Caco-2 (cell line): ENCODE results near the gene TSC22D4. TPM values are rescaled to one million over a fixed set of nuclear protein-coding genes. Genes with fewer than 3 reads are reported as not detected.
A peak's percentile ranks its signal among the peaks of the same experiment; 100 is the strongest.

Experiments
- BruUV-seq: library from RNA; stranded (reverse); fragments of 400-500 nt; replicated peaks from 2 replicates; lab custom pipeline; 2021; lab: Mats Ljungman, UMichigan
- CTCF ChIA-PET: fragments of 300-600 bp; sonication (Branson Sonifier 250); formaldehyde crosslinking; loops from one replicate; lab custom pipeline; 2022; ENCODE audit warnings: antibody characterized with exemption; lab: Charles Lee
- POLR2A ChIA-PET: fragments of 300-600 bp; sonication (Branson Sonifier 250); formaldehyde crosslinking; loops from one replicate; lab custom pipeline; 2022; ENCODE audit warnings: antibody characterized with exemption; lab: Charles Lee
- DNase-seq, 2 experiments: peaks; one replicate each; pipeline versions ENCODE4 v3.0.0 to v3.0.0-alpha.2; 2020 to 2022
- H3K27me3 ChIP-seq: replicated peaks from 2 replicates; pipeline ENCODE4 v1.6.0; 2011; ENCODE audit warnings: low read length; ENCODE audit not compliant: control insufficient read depth, insufficient read depth
- H3K36me3 ChIP-seq: 2 replicates; pipeline ENCODE4 v1.5.1; 2011; ENCODE audit warnings: low read length; ENCODE audit not compliant: control insufficient read depth, insufficient read depth
- H3K4me1 ChIP-seq: fragments of 250-450 bp; sonication (Bioruptor Pico); 2 replicates; pipeline ENCODE4 v1.5.1; 2020; ENCODE audit warnings: mild to moderate bottlenecking
- H3K4me3 ChIP-seq: 2 replicates; pipeline ENCODE4 v1.5.1; 2011; ENCODE audit warnings: low read depth, mild to moderate bottlenecking, control low read depth, low read length
- H3K9me3 ChIP-seq: fragments of 250-450 bp; sonication (Bioruptor Pico); 2 replicates; pipeline ENCODE4 v1.5.1; 2020; ENCODE audit warnings: mild to moderate bottlenecking, moderate library complexity
- H3K27ac Mint-ChIP-seq: one replicate; pipeline ENCODE4 v1.8.0; 2022; ENCODE audit warnings: mixed read lengths; ENCODE audit not compliant: unreplicated experiment
- H3K27me3 Mint-ChIP-seq: one replicate; pipeline ENCODE4 v1.8.0; 2022; ENCODE audit warnings: mixed read lengths; ENCODE audit not compliant: insufficient read depth, unreplicated experiment
- H3K36me3 Mint-ChIP-seq: one replicate; pipeline ENCODE4 v1.8.0; 2022; ENCODE audit warnings: mild to moderate bottlenecking, mixed read lengths; ENCODE audit not compliant: insufficient read depth, unreplicated experiment
- H3K4me1 Mint-ChIP-seq: one replicate; pipeline ENCODE4 v1.8.0; 2022; ENCODE audit warnings: low read depth, mixed read lengths; ENCODE audit not compliant: unreplicated experiment
- H3K4me3 Mint-ChIP-seq: one replicate; pipeline ENCODE4 v1.8.0; 2022; ENCODE audit warnings: mild to moderate bottlenecking, moderate library complexity, mixed read lengths; ENCODE audit not compliant: unreplicated experiment
- H3K9me3 Mint-ChIP-seq: one replicate; pipeline ENCODE4 v1.8.0; 2022; ENCODE audit warnings: mixed read lengths; ENCODE audit not compliant: unreplicated experiment
- intact Hi-C: fragments of 100-400 bp; cut with micrococcal nuclease; formaldehyde crosslinking; loops from one replicate; pipeline ENCODE4 v1.10.0; 2022; ENCODE audit not compliant: unreplicated experiment
- total RNA-seq: library from RNA; stranded (reverse); gene quantifications from 2 replicates; pipeline ENCODE4 v1.2.3, GENCODE V29; 2022
- TF ChIP-seq, protein P1 (sequence below), 2 experiments: fragments of 200-600 bp in 1 of 2; IDR thresholded peaks; 1 replicate in 1 of 2; 2 replicates in 1 of 2; pipeline versions ENCODE4 v1.5.1 to v1.8.0; 2011 to 2022; ENCODE audit warnings: antibody characterized with exemption in 1 of 2, control low read depth in 1 of 2, inconsistent platforms in 1 of 2, low read depth in 1 of 2, low read length in 1 of 2, mild to moderate bottlenecking in 1 of 2, moderate library complexity in 1 of 2; ENCODE audit not compliant: insufficient read depth in 1 of 2, severe bottlenecking in 1 of 2, unreplicated experiment in 1 of 2

The TSC22D4 gene
- total RNA-seq, 1 experiment from 2014 or later, result 27.2 TPM

DNA sequence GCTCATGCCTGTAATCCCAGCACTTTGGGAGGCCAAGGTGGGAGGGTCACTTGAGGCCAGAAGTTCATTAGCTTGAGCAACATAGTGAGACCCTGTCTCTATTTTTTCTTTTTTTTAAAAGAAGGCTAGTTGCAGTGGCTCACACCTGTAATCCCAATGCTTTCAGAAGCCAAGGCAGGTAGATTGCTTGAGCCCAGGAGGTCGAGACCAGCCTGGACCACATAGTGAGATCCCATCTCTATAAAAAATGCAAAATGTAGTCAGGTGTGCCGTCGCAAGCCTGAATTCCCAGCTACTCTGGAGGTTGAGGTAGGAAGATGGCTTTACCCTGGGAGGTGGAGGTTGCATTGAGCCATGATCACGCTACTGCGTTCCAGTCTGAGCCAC is 12.2 kb upstream of the TSC22D4 start:
- intact Hi-C loops, result no loop called here
- no peak overlapping the region for H3K4me3 Mint-ChIP-seq
- H3K27ac Mint-ChIP-seq, result no peak overlapping the region
- H3K9me3 ChIP-seq, result no peaks in the 10 kb centered on the region
- H3K36me3 Mint-ChIP-seq, result peaks cover 10% of the 10 kb centered on the region
- BruUV-seq, result no TSS peak
- CTCF ChIA-PET, result no interaction called here
- no peaks in the 10 kb centered on the region for H3K4me1 ChIP-seq
- no peaks in the 10 kb centered on the region for H3K4me1 Mint-ChIP-seq
- no peaks in the 10 kb centered on the region for H3K27me3 Mint-ChIP-seq
- H3K27me3 ChIP-seq, result no peaks in the 10 kb centered on the region
- H3K36me3 ChIP-seq, result no peaks in the 10 kb centered on the region
- no peak for DNase-seq
- TF ChIP-seq, protein P1, sequence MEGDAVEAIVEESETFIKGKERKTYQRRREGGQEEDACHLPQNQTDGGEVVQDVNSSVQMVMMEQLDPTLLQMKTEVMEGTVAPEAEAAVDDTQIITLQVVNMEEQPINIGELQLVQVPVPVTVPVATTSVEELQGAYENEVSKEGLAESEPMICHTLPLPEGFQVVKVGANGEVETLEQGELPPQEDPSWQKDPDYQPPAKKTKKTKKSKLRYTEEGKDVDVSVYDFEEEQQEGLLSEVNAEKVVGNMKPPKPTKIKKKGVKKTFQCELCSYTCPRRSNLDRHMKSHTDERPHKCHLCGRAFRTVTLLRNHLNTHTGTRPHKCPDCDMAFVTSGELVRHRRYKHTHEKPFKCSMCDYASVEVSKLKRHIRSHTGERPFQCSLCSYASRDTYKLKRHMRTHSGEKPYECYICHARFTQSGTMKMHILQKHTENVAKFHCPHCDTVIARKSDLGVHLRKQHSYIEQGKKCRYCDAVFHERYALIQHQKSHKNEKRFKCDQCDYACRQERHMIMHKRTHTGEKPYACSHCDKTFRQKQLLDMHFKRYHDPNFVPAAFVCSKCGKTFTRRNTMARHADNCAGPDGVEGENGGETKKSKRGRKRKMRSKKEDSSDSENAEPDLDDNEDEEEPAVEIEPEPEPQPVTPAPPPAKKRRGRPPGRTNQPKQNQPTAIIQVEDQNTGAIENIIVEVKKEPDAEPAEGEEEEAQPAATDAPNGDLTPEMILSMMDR (IDR thresholded peaks at IDR 0.05; ENCODE audit: insufficient read depth in 1 of 2, low read depth in 1 of 2, low read length in 1 of 2, severe bottlenecking in 1 of 2, unreplicated experiment in 1 of 2), result no peak
- no peaks in the 10 kb centered on the region for H3K9me3 Mint-ChIP-seq
- POLR2A ChIA-PET, result no interaction called here
- H3K4me3 ChIP-seq, result no peak overlapping the region

DNA sequence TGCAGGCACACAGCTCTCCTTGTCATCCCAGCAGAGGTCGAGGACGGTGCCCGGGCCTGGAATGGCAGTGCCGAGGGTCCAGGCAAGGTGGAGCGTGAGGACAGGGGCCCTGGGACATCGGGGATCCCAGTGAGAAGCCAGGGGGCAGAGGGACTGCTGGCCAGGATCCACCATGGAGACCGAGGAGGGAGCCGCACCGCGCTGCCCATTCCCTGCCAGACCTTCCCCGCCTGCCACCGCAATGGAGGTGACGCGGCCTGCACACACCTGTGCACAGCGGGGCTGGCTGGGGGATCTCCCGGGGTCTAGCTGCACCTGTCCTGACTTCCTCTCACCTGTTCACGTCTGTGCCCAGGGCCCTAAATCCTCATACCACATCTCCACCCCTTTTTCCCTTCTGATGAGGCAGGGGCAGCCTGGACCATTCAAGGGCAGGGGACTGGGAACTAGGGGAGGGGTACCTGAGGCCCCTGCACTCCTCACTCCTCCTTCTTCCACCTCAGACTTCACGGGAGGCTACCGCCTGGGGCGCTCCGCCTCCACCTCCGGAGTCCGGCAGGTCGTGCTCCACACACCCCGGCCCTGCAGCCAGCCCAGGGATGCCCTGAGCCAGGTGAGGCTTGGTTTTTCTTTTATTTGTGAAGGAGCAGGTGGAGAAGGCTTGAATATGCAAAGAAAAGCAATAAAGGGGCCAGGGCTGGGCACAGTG is 11.6 kb upstream of the TSC22D4 start:
- Mint-ChIP-seq H3K4me3 (no peak overlapping the region), H3K4me1 (peaks cover 3% of the 10 kb centered on the region), H3K27me3 (no peaks in the 10 kb centered on the region), H3K27ac (peak overlapping the region; percentile 26), H3K36me3 (peaks cover 10% of the 10 kb centered on the region), H3K9me3 (no peaks in the 10 kb centered on the region)
- no TSS peak for BruUV-seq
- no peak overlapping the region for H3K4me3 ChIP-seq
- intact Hi-C loops, result no loop called here
- ChIA-PET POLR2A (no interaction called here), CTCF (interaction anchor here (0.7 to 1.4 kb wide), 2 partner anchors 69 to 96 kb away, joined by 3 read pairs; partner anchors contain the start of gene FBXO24)
- no peaks in the 10 kb centered on the region for H3K9me3 ChIP-seq
- H3K36me3 ChIP-seq, result no peaks in the 10 kb centered on the region
- TF ChIP-seq, protein P1 (IDR thresholded peaks at IDR 0.05; ENCODE audit: insufficient read depth in 1 of 2, low read depth in 1 of 2, low read length in 1 of 2, severe bottlenecking in 1 of 2, unreplicated experiment in 1 of 2), result no peak
- H3K27me3 ChIP-seq, result no peaks in the 10 kb centered on the region
- no peaks in the 10 kb centered on the region for H3K4me1 ChIP-seq
- DNase-seq, result no peak

DNA sequence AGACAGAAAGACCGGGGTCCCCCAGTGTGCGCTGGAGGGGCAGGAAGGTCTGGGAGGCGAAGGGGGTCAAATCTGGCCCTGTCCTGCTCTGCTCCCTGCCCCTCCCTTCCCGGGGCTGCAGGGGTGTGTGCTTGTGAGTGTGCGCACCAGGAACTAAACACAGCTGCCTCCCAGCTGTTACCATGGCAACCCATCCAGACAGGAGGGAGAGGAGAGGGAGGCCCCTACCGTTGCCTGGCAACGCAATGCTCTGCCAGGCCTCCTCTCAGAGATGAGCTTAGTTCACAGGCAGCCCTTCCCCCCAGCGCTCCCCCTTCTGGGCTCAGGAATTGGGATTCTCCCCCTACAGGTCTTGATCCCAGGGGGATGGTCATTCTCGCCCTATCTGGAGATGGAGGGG is 10.8 kb upstream of the TSC22D4 start:
- Histone ChIP-seq H3K36me3 (no peaks in the 10 kb centered on the region), H3K4me3 (no peak overlapping the region), H3K27me3 (no peaks in the 10 kb centered on the region), H3K9me3 (no peaks in the 10 kb centered on the region), H3K4me1 (no peaks in the 10 kb centered on the region)
- Mint-ChIP-seq H3K9me3 (no peaks in the 10 kb centered on the region), H3K27me3 (no peaks in the 10 kb centered on the region), H3K4me3 (no peak overlapping the region), H3K27ac (peak overlapping the region; percentile 26), H3K36me3 (peaks cover 10% of the 10 kb centered on the region), H3K4me1 (peaks cover 7% of the 10 kb centered on the region)
- TF ChIP-seq, protein P1 (IDR thresholded peaks at IDR 0.05; ENCODE audit: insufficient read depth in 1 of 2, low read depth in 1 of 2, low read length in 1 of 2, severe bottlenecking in 1 of 2, unreplicated experiment in 1 of 2), result no peak
- DNase-seq, result peak; percentile 80 to 83
- ChIA-PET POLR2A (no interaction called here), CTCF (interaction anchor here (0.7 to 1.4 kb wide), 2 partner anchors 70 to 97 kb away, joined by 3 read pairs; partner anchors contain the start of gene FBXO24)
- intact Hi-C loops, result no loop called here
- BruUV-seq, result no TSS peak
